Left renal pelvis (tissue), 4 donors: ENCODE data around the gene ABCA8. TPM values are rescaled to one million over a fixed set of nuclear protein-coding genes. Genes with fewer than 3 reads are reported as not detected.
"Not testable (repeated sequence)": the region's sequence is repeated elsewhere in the genome, so short reads cannot be mapped to it uniquely, and the experiment has no call there.

Experiments
- DNase-seq, 4 donors: peaks; one replicate each; pipeline ENCODE4 v3.0.0-alpha.2; 2013; ENCODE audit warnings: low read depth in 4 of 4, low spot score in 3 of 4
- polyA plus RNA-seq, 4 donors: library from polyadenylated mRNA; unstranded; fragments of 120-200 nt; gene quantifications; one replicate each; pipeline ENCODE4 v1.2.1, GENCODE V29; 2013; ENCODE audit not compliant: insufficient read length in 4 of 4

The ABCA8 gene, protein sequence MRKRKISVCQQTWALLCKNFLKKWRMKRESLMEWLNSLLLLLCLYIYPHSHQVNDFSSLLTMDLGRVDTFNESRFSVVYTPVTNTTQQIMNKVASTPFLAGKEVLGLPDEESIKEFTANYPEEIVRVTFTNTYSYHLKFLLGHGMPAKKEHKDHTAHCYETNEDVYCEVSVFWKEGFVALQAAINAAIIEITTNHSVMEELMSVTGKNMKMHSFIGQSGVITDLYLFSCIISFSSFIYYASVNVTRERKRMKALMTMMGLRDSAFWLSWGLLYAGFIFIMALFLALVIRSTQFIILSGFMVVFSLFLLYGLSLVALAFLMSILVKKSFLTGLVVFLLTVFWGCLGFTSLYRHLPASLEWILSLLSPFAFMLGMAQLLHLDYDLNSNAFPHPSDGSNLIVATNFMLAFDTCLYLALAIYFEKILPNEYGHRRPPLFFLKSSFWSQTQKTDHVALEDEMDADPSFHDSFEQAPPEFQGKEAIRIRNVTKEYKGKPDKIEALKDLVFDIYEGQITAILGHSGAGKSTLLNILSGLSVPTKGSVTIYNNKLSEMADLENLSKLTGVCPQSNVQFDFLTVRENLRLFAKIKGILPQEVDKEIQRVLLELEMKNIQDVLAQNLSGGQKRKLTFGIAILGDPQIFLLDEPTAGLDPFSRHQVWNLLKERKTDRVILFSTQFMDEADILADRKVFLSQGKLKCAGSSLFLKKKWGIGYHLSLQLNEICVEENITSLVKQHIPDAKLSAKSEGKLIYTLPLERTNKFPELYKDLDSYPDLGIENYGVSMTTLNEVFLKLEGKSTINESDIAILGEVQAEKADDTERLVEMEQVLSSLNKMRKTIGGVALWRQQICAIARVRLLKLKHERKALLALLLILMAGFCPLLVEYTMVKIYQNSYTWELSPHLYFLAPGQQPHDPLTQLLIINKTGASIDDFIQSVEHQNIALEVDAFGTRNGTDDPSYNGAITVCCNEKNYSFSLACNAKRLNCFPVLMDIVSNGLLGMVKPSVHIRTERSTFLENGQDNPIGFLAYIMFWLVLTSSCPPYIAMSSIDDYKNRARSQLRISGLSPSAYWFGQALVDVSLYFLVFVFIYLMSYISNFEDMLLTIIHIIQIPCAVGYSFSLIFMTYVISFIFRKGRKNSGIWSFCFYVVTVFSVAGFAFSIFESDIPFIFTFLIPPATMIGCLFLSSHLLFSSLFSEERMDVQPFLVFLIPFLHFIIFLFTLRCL (N-terminal part only)
- polyA plus RNA-seq, result 1 to 10 TPM; 1.2 to 8.8 (median 3.1) TPM

DNA sequence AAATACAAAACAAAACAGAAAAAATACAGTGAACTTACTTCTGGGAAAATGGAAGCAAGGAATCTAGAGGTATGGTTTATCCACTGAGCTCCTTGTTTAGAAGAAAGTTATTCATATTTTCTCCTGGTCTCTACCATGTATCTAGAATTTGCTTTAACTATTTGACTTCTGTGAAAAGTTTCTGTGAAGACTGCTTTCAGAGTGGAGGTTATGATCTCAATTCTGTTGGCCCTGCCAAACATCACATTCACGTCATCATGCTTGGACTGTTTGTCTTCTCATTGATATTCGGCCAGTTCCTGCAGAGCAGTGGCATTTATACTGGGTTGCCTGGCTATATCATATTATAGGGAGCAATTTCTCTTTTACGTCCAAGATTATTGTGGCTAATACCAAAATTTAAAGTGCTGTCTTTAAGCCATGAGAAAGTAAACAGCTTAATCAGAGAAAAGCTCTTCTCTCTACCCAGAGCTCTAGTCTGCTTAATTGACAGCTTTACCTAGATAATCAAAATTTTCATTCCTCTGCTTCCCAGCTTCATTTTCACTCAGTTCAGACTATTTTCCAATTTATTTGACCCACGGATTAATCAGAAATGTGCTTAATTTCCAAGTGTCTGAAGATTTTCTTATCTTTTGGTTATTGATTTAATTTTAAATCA, at the start of gene ABCA8:
Gene ABCA8 (minus strand): TSS at position 212 of the 661 bp plus-strand sequence. CDS start 13,358 bp downstream, outside the sequence.
- DNase-seq, result no peak

DNA sequence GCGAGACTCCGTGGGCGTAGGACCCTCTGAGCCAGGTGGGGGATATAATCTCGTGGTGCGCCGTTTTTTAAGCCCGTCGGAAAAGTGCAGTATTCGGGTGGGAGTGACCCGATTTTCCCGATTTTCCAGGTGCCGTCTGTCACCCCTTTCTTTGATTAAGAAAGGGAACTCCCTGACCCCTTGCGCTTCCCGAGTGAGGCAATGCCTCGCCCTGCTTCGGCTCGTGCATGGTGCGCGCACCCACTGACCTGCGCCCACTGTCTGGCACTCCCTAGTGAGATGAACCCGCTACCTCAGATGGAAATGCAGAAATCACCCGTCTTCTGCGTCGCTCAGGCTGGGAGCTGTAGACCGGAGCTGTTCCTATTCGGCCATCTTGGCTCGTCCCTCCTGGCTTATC, 49.6 kb upstream of the ABCA8 start:
- not testable (repeated sequence) for DNase-seq

DNA sequence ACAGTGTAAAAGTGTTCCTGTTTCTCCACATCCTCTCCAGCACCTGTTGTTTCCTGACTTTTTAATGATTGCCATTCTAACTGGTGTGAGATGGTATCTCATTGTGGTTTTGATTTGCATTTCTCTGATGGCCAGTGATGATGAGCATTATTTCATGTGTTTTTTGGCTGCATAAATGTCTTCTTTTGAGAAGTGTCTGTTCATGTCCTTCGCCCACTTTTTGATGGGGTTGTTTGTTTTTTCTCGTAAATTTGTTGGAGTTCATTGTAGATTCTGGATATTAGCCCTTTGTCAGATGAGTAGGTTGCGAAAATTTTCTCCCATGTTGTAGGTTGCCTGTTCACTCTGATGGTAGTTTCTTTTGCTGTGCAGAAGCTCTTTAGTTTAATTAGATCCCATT, 44.6 kb upstream of the ABCA8 start:
- DNase-seq, result not testable (repeated sequence)

DNA sequence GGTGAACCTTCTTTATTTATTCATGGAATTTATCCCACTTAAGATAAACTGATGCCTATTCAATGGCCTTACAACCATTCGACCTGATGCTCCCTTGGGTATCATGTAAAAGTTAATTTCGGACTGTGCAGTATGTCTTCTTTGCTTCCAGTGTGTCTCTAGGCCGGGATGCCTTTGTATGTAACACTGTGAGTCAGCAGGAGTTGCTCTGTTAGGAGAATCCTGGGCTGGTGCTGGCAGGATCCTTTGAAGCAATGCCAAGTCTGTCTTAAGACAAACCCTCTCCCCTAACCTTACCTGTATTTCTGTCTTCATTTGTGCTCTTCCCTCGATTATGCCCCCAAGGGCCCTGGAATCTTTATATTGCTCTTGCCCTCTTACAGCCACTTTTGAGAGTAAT, 37.9 kb upstream of the ABCA8 start:
- no peak for DNase-seq

DNA sequence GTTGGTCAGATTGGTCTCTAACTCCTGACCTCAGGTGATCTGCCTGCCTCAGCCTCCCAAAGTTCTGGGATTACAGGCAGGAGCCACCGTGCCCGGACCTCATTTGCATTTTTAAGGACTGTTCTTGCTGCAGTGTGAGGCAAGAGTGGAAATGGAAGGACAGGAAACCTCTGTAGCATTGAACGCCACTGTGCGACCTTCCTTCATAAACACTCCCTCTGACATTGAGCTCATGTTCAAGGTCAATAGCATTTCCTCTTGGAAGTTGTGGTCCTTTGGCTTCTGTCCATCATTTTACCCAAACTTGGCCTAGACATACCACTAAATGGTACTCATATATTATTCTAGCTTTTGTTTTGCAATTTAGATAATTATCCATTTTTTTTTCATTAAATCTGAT, 32.8 kb upstream of the ABCA8 start:
- DNase-seq, result no peak

DNA sequence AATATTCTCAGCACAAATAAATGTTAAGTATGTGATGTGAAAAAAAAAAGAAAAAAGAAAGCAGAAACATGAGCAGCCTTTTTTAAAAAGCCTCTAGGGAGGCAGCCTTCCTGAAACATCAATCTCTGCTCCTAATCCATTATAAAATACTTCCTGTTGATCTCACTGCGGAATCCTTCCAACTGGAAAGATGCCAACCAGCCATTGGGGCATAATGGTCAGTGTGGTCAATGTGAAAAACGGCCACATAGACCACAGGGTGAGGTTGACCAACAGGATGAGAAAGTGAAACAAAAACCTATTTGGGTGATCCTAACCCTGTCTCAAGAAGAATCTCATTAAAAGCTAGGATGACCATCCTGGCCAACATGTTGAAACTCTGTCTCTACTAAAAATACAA, 26.1 kb upstream of the ABCA8 start:
- DNase-seq, result peak; percentile 24 to 39 (median 29)

DNA sequence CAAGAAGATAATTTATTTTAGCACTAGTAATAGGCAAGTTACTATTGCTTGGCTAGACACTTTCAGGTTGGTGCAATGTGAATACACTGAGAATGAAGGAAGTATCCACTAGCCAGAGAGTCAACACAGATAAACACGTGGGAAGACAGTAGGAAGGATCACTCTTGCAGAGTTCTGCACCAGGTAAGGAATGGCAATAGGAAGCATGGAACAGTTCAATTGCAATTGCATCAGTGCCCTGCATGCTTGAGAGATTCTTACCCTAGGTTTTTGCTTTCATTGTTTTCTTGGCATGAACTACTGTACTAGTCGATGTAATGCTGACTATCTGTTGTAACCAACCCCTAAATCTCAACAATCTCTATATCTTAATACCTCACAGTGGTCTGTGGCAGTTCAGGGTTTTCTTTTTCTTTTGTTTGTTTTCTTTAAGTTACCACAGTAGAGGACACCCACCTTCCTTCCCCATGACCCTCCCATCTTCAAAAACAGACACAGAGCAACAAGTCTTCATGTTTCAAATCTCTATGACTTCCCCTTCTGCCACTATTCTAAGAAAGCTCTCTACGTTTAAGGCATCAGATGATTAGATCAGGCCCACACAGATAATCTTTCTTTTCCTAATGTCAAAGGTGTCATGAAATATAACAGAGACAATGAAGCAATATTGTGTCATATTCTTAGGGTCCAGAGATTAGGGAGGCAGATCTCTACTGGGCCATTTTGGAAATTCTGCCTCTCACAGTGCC, 18.1 kb upstream of the ABCA8 start:
- DNase-seq, result no peak

DNA sequence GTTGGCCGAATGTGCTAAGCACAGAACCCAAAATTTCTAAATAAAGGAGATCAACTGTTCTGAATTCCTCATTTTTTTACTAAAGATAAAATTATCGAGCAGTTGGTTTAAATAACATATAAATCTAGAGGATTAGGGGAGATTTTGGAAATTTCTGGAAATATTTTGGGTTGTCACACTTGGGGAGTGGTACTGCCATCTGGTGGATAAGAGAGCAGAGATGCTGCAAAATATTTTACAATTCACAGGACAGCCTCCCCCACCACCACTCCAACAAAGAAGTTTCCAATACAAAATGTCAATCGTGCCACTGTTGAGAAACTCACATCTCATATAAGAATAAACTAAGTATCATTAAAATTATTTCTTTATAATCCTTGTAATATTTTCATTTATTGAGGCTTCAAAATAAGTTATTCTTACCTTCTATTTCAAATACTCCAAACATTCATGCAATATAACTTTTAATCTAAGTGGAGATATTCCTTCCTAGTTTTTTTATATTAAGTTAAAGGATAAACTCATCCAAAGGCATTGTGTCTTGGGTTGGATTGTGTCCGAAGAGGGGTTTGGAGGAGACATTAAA, 17.0 kb upstream of the ABCA8 start:
- peak in 1 of 4 donors; percentile 5 for DNase-seq

DNA sequence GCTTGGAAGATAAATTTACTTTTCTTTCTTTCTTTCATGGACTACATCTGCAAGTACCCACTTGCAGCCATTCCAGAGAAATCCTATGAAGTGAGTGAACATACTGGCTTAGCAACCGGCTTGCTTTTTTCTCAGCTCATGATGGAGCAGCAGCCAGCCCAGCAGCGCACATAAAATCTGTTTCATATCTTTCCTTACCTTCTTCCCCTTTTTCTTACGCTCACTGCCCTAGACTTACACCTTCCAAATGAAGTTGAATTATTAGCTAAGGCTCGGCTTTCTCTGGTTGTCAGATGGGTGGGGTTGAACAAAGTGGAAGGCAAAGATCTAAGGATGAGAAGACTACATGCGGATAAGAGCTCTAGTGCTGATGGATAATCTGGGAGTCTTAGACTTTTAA, 13.9 kb upstream of the ABCA8 start:
- DNase-seq, result no peak

DNA sequence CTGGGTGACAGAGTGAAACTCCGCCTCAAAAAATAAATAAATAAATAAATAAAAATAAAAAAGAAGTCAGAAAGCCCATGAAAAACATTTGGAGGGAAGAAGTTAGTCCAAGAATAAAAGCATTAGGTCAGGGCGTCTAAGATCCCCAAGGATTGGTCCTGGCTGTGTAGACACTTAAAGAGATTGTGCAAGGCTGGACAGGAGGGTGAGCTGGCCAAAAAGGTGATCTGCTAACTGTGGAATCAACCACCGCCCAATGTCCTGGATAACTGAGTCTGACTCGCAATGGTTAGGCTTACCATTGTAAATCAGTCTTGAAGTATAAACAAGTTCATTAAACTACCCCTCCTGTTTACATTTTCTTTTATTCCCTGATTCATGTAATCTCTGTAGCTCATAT, 8.8 kb upstream of the ABCA8 start:
- DNase-seq, result no peak

DNA sequence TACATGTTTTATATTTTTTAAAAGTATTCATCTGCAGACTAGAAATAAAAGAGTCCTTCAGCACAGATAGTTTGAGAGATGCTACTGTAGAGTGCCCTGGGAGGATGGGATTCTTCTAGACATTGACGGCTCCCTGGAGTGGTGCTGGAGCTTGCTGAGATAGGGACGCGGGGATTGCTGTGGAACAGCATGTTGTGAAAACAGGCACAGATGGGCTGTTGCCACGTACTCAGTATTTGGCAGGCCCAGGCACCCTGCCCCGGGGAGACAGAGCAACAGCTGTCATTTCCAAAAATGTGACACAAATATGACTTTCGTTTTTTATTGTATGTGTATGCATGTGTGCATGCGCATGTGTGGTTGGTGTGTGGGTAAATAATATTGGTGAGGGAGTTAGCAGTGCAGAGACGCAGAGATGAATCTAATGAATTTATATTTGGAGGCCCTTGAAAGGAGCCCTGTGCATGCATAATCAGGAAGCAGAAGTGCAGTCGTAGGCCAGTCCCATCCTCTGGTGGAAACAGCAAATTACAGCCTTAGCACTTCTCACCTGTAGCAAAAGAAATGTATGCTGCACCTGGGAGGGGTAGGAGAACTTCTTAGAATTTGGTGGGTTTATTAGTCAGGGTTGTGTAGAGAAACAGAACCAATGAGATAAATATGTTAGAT, 6.2 kb upstream of the ABCA8 start:
- DNase-seq, result no peak

DNA sequence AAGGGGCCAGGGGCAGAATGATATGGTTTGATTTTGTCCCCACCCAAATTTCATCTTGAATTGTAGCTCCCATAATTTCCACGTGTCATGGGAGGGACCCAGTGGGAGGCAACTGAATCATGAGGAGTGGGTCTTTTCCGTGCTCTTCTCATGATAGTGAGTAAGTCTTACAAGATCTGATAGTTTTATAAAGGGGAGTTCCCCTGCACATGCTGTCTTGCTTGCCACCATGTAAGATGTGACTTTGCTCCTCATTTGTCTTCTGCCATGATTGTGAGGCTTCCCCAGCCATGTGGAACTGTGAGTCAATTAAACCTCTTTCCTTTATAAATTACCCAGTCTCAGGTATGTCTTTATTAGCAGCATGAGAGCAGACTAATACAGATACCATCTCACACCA, 3.9 kb upstream of the ABCA8 start:
- DNase-seq, result not testable (repeated sequence)

DNA sequence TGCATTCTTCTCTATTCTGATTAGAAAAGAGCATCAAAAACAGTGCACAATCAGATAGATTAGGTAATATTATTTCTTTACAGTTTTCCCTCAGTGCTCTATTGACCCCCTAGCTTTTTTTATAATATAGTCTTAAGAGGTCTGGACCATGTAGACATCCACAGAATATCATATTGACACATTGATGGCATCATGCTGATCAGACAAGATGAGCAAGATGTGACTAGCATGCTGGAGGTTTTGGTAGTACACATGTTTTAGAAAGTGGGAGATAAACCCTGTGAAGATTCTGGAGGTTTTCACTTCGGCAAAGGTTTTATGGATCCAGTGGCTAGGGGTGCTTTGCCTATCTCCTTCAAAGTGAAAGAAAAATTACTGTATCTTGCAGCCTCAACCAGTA, 2.8 kb upstream of the ABCA8 start:
- DNase-seq, result no peak

DNA sequence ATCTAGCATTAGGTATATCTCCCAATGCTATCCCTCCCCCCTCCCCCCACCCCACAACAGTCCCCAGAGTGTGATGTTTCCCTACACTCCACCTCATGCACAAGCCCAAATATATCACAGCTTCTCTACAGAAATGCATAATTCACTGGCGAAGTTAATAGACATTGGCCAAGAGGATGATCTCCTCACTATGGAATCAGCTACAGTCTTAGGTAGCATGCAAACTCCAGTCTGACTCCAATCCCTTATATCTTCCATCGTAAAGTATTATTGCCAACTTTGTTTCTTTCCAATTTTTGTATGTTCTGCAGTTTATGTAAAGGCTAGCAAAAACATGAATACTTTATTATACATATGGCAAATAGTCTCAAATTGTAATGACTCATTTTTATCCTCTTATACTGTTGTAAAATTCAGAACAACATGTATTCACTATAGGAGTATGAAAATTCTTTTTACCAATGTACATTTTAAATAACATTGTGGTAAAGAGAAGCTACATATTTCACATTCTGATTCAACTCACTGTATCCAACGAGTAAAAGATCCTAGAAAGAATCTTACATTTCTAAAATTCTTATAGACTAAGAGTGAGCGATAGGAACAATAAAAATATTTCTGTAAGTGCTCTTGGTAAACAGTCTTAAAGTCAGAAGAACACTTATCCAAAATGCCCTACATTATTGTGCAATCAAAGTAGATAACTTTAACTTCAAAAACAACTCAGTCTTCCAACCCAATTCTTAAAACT, 871 bp downstream of the ABCA8 start:
- no peak for DNase-seq

DNA sequence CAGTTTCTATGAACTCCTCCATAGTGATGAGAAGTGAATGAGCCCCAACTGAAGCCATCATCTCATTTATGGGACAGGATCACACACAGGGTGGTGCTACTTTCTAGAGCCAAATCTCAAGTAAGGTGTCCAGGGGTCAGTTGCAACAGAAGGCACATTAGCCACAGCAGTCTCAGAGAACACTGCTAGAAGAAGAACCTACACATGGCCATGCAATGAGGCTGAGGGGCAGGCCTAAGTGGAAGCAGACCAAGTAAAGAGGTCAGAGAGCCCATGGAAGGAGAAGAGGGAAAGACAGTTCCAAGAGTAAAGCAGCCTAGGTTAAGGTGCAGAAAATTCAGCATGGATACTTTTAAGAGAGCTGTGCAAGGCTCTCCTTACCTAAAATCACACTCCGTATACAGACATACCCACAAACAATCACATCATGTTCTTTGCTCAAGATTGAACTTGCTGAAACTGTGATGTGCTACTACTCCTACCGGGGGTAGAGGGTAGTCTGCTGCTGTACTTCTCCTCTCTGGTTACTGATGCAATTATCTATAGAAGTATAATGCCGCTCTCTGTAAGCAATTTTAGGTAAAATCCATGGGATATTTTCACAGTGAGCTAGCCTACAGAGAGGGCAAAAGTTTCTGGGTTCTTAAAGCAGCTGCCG, 1.7 kb downstream of the ABCA8 start:
- no peak for DNase-seq

DNA sequence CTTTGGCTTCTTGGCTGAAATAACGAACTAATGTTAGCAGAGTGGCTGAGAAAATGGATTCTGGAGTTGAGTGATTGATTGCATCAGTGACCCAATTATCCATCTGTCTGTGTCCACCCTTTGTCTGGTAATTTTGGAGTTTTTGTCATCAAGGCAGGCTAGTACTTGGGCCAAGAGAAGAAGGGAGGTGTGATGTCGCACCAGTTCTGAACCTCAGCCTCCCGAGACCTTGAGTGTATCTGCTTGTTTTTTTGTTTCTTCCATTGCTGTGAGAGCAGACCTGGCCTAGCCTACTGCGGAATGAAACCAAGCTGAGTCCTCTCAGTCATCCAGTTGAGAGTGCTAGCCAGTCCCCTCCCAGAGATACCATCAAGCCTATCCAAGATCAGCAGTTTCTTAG, 4.5 kb downstream of the ABCA8 start:
- no peak for DNase-seq

DNA sequence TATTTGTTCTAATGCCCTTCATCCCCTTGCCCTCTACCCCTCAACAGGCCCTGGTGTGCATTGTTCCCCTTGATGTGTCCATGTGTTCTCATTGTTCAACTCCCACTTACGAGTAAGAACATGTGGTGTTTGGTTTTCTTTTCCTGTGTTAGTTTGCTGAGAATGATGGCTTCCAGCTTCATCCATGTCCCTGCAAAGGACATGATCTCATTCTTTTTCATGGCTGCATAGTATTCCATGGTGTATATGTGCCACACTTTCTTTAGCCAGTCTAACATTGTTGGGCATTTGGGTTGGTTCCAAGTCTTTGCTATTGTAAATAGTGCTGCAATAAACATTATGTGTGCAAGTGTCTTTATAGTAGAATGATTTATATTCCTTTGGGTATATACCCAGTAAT, 7.3 kb downstream of the ABCA8 start:
- DNase-seq, result not testable (repeated sequence)
